GM10847 (cell line): ENCODE measurements around the gene TMTC1.

ENCODE experiments used
- POLR2A ChIP-seq: IDR thresholded peaks from 2 replicates; pipeline ENCODE4 v1.6.1; 2011; ENCODE audit not compliant: insufficient read length; ENCODE audit errors: extremely low read depth

TMTC1 gene

DNA sequence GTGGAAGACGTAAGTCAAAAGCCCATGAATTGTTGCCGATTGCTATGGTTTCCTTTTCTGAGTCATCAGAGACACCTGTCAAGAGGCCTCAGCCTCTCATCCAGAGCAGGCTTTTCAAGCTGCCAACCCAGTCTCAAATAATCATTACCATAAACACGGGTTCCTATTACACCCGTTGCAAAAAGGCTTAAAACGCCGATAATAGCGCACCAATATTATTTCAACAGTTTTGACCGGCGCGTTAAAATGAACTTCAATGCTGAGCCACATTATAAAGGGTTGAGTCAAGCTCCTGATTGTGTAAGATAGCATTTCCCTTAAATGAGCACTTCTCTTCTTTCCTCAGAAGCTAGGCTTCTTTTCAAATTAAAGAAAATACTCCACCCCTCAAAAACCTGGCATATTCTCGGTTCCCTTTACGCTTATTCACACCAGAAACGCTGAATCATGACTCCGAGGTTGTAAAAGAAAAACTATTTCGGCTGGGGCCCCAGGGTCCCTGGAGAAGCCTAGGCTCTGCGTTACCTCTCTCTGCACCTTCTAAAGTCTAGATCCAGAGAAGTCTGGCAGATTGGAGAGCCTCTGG is 1.4 kb downstream of the TMTC1 start:
- no peak for TF ChIP-seq POLR2A

DNA sequence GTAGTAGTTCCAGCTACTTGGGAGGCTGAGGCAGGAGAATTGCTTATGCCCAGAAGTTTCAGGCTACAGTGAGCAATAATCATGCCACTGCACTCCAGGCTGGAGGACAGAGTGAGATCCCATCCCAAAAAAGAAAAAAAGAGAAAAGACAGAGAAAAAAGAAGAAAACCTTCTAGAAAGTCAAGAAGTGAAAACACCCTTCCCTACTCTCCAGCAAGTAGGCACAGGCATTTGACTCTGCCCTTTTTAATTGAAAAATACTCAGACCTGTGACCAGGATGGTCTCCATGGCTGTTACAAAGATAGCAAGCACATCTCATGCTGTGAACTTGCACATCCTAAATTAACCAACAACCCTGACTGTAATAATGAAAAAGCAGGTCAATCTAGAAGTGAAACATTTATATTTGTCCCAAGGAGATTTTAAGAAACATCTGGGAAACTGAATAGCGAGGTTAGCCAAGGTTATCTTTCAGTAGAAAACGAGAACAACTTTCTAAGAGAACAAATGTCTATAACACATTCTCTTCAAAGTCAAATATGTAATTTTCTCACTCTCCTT is 2.0 kb downstream of the TMTC1 start:
- TF ChIP-seq POLR2A = no peak

DNA sequence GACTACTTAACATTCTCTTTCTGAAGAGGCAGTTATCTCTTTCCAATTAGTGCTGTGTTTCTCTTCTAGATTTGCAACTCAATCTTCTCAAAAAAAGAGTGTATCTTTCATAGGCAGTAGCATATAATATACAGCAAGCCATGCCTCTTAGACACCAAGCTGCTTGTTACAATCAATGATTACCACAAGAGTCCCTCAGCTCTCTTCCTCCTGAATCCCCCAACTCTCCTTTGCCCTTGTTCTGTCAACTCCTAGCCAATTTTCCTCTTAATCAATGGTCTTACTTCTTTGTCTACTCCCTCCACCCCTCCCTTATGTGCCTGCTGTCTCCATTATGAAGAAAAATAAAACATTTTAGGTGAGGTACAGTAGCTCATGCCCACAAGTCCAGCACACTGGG is 2.6 kb downstream of the TMTC1 start:
- TF ChIP-seq POLR2A = no peak

DNA sequence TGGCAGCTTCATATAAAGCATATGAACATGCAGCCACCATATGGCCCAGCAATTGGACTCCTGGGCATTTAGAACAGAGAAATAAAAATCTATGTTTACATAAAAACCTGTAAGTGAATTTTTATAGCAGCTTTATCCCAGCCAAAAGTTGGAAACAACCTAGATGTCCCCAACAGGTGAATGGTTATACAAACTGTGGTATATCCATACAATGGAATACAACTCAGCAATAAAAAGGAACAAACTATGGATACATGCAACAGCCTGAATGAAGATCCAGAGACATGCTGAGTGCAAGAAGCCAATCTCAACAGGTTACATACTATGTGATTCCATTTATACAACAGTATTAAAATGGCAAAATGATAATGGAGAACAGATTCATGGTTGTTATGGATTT is 3.7 kb downstream of the TMTC1 start:
- no peak for TF ChIP-seq POLR2A

DNA sequence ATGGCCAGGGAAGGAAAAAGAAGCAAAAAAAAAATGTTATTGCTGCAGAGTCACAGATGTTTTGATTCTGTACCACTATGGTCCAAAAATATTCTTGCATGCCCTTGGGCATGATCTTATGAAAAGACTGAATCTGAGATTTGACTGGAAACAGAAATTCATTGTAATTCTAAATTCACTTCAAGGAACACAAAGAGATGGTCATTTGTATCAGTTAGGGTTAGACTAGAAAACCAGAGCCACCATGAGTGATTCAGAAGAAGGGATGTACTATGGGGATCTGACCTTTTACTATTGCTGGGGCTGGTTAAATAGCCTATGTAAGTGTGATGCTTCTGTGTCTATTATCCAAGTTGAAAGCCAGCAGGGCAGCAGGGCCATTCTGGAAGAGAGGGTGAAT is 5.2 kb downstream of the TMTC1 start:
- no peak for TF ChIP-seq POLR2A

DNA sequence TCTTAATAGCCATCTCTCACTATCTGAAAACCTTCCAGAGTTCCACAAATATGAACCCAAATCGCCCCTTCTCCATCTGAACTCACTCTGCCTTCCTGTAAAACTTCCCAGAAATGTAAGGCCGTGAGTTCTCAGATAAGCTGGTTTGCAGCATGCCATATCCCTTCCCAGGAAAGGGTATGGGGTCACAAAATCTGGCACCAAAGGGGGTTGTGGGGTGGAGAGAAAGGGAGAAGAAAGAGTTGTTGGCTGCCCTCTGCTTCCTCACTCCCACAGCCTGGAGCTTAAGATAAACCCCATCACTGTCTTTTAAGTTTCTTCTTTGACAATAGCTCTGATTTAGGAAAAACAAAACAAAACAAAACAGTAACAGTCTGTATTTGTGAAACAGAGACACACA is 10.7 kb downstream of the TMTC1 start:
- TF ChIP-seq POLR2A = no peak

DNA sequence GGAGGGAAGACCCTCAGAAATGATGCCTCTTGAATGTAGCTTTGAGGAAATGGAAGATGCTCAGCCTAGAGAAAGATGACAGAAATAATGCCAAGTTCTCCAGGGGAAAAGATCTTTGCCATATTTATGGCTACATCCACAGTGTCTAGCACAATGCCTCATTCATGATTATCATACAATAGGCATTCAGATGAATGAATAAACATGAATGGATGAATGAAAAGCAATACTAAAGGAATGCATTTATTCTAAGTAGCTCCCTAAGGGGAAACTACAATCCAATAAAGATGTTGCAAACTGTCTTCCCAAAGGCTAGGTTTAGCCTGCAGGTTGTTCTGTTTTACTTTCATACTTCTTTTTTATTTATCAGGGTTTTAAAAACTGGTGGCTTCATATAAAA is 12.0 kb downstream of the TMTC1 start:
- no peak for TF ChIP-seq POLR2A

DNA sequence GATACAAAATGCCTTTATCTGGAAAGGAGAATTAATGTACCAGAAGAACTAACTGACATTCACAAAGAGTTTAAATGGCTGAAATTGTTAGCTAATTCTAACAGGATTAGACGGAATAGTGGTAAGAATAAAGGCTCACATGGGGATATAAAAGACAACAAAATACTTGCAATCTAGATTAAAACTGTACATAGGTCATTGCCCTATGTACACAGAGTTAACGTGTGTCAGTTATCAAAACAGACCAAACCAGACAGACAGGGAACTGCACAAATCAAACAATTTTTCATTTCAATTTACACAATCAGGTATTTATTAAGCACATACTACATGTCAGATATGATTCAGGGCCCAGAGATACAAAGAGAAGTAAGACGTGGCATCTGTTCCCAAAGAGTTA is 12.6 kb downstream of the TMTC1 start:
- no peak for TF ChIP-seq POLR2A

DNA sequence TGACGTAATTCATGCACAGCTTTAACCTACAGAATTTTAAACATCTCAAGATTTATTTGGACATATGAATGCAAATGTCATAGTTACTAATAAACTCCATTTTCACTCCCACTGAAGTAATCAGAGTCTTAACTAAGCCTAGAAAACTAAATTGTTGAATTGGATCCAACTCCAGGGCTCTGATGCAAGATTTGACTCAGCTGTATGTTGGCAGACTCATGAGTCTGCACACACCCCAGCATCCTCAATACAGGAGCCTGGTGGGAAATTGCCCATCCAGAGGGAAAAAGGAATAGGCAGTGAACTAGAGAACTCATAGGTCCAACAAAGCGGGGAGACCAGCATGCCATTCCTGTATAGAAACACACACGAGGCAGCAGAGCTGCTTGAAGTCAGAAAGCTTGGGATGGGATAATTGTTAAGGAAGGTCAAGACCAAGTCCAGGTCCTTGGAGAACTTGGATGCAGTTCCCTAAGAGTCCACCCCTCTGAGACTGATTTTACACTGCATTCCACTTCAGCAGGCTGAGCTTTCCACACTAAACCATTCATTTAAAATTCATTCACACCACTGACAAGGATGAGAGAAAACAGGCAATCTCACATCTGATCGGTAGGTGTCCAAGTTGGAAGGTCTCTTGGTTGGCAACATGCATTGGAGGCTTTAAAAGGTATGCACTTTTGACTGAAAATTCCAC is 14.4 kb downstream of the TMTC1 start:
- TF ChIP-seq POLR2A = no peak

DNA sequence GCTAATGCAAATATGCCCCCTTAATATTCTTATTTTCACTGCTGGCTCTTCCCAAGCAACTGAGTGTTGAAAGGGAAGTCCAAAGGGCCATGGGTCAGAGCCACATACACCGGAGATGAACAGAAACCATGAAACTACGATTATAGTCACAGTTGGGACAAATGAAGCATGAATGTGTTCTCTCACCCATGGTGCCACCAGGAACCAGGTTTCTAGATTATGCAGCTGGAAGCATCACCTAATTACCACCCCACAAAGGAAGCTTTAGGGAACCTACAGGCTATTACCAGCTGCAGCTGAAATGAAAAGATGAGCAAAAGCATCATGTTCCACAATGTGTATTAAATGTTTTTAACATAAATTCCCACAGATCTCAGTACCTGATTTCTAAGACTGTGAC is 15.4 kb downstream of the TMTC1 start:
- no peak for TF ChIP-seq POLR2A

DNA sequence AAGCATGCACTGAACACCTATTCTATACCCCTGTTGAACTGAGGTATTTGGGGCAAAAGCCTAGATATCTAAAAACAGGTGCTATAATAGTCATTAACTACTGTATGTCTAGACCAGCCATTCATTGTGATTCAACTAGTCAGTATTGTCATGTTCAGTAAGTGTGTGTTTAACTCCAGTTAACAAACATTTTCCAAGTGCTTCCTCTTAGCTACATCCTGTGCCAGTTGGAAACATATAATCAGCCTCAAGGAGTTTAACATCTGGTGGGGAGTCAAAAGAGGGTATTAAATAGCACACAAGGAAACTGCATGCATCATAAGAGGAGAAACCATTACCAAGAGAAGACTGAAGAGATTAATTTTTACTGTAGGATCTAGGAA is 20.4 kb downstream of the TMTC1 start:
- no peak for TF ChIP-seq POLR2A

DNA sequence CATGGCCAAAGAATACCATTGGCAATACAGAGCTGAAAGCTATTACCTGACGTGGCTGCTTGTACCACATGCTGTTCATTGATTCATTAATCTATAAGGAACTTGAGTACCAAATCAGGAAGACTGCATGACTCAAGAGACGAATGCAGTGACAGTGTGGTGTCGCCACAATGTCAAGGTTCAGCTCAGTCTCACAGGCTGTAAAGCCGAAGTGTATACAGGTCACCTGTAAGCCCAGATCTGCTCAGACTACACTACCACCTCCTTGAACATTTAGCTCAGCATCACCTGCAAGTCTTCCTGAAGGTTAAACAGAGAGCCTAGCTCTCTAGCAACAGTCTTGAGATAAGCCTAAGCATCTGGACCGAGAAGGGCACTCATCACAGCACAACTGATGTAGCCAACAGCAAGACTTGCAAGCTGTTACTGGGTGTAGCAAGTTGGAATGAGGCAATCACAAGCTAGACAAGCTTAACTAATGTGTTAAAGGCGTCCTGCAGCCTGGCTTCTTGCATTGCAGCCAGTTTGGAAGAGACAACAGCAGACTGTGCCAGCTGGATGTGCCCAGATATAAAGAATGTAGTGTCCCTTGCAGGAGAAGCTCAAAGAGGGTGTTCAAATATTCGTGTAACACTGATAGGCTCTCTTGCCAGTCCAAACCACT is 21.0 kb downstream of the TMTC1 start:
- TF ChIP-seq POLR2A = no peak

DNA sequence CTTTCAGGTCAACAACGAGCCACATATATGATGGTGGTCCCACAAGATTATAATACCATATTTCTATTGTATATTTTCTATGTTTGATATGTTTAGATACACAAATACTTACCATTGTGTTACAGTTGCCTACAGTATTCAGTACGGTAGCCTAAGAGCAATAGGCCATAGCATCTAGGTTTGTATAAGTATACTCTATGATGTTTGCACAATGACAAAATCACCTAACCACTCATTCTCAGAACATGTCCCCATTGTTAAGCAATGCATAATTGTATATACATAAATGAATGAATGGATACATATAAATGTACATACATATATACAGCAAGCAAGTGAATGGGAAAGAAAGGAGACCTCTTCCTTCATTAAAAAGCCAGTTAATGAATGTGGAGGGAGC is 23.8 kb downstream of the TMTC1 start:
- no peak for TF ChIP-seq POLR2A

DNA sequence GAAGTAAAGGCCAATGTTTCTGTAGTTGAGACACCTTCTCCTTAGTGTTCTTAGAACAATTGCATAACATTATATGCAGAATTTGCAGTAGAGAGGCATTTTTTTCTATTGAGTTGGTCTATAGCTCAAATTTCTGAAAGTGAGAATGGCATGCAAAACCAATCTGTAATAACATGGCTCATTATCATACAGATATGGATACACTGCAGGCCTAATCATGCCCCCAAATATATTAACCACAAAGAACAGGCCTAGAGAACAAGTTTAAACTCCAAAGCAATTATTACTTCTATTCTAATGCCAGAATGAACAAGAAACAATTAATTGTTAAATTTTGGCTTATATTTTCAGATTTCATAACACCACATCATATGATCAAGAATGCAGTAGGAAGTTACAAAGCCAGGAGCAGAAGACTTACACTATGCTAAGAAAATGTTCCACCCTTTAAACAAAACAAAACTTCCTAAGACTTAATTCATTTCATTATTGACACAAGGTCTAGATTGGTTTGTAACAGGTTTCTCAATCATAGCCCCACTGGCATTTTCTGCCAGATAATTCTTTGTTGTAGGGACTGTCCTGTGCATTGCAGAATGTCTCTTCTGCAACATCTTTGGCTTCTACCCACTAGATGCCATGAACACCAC is 26.9 kb downstream of the TMTC1 start:
- no peak for TF ChIP-seq POLR2A

DNA sequence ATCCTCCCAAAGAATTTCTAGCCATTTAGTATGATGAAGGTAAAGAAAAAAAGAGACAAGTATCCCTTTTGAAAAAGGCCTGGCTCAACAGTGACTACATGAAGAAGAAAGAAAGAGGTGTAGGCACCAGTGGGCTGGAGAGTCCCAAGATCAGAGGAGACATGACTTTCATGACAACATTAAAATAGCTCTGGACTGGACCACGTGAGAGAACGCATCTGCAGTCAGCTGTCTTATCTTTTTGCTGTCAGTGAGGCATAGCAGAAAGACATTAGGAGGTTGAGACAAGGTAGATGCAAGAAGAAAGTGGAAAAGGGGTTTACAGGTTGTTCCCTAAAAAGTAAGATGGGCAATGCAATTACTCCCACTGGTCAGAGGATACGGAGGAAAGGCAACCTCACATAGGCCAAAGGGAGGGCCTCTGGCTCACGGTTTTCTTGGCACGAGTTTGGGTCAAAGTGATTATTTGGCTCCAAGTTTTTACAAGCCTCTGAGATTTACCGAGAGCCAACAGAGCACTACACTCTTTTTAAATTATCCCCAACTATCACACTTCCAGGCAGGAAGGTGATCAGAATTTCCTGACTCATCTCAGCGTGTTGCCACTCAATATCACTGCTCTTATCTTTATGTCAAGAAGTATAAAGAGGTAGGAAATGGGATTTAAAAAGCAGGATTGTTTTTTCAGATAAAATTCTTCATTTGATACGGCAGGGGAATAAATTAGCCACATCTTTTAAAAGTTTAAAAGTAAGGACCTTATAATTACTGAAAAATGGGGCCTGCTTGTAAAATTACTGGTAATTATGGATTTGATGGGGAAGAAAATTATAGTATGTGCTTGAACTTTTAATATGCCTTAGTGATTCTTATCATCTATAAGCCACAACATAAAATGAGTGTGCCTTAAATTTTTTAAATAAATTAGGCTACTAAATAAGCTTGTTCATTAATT is 29.2 kb downstream of the TMTC1 start:
- TF ChIP-seq POLR2A = no peak
